GM12874 (cell line): ENCODE measurements around the gene PSME4.

ENCODE experiments used
- TF ChIP-seq, protein P1 (sequence below): IDR thresholded peaks from 2 replicates; pipeline ENCODE4 v1.5.1; 2011; ENCODE audit warnings: low read depth, mild to moderate bottlenecking, control low read depth, low read length, moderate library complexity; ENCODE audit not compliant: insufficient read depth

The PSME4 gene

DNA sequence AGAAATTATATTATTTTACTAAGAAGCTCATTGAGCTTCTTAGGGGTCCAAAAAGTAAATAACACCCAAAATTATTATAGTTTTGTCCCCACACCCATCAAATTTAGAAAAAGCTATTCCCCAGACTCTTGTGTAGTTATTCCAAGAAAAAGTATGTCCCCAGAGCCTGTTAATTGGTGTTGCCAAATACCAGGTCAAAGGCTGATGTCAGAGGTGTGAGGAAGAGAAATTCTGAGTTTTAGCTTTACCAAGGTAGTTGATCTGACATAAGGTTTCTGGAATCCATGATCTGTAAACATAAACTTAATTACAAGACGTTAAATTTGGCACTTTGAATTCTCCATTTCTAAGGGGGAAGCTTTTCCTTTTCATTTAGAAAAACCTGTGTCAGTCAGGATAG lies 29.3 kb upstream of the PSME4 start:
- TF ChIP-seq, protein P1, sequence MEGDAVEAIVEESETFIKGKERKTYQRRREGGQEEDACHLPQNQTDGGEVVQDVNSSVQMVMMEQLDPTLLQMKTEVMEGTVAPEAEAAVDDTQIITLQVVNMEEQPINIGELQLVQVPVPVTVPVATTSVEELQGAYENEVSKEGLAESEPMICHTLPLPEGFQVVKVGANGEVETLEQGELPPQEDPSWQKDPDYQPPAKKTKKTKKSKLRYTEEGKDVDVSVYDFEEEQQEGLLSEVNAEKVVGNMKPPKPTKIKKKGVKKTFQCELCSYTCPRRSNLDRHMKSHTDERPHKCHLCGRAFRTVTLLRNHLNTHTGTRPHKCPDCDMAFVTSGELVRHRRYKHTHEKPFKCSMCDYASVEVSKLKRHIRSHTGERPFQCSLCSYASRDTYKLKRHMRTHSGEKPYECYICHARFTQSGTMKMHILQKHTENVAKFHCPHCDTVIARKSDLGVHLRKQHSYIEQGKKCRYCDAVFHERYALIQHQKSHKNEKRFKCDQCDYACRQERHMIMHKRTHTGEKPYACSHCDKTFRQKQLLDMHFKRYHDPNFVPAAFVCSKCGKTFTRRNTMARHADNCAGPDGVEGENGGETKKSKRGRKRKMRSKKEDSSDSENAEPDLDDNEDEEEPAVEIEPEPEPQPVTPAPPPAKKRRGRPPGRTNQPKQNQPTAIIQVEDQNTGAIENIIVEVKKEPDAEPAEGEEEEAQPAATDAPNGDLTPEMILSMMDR = no peak

DNA sequence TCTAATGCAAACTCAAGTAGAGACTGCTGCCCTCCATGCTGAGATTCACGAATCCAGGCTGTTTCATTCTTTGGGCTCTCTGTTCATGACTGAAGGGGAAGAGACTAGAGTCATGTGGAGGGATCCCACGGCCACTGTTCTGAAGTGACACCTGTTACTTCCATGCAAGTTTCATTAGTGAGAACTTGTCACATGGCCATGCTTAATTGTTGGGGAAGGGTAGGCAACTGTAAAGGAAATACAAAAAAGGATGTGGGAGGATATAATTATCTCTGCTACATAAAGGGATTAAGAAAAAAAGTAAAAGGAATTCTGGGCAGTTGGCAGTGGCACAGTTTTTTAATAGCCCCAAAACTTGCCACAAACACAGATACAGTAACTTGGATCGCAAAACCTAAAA lies 28.0 kb upstream of the PSME4 start:
- TF ChIP-seq, protein P1 = no peak

DNA sequence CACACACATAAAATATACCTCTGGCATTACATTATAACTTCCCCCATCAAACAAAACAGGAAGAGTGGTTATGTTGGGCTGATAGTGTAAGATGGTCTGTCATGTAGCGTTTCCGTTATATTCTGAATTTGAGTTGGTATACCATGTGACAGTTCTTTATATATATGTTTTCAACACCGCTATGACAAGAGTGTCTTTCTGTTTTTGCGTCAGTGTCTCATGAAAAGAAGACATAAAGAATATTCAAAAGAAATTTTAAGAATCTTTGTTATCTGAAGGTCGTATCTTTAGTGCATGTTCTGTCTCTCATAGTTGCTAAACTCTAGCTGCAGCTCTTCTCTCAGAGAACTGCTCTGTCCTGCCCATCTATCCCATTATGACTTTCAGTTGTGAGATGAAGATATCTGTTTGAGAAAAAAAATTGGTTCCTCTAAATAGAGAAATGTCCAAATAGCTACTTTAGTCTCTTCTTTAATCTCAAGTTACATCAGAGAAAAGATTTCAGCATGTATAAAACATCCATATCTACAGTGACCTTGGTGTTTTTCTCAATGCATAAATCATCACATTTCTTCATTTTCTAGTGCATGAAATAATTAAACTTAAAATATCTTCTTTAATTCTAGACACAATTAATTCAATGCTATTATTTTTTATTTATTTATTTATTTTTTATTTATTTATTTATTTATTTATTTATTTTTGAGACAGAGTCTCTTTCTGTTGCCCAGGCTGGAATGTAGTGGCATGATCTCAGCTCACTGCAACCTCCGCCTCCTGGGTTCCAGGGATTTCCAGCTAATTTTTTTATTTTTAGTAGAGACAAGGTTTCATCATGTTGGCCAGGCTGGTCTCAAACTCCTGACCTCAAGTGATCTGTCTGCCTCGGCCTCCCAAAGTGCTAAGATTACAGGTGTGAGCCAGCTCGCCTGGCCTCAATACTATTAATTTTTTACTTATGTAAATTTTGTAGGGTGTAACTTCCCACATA lies 24.3 kb upstream of the PSME4 start:
- TF ChIP-seq, protein P1 = no peak

DNA sequence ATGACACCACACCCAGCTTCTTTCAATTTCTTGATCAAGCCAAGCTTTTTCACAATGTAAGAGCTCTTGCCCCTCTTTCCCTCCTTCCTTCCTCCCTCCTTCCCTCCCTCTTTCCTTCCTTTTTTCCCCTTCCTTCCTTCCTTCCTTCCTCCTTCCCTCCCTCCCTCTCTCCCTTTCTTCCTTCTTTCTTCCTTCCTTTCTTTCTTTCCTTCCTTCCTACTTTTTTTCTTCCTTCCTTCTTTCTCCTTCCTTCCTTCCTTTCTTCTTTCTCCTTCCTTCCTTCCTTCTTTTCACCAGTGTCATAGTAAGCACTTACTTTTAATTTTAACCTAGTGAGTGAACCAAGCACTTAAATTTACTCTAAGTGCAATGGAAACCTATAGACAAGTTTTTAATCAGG lies 21.2 kb upstream of the PSME4 start:
- TF ChIP-seq, protein P1 = no peak

DNA sequence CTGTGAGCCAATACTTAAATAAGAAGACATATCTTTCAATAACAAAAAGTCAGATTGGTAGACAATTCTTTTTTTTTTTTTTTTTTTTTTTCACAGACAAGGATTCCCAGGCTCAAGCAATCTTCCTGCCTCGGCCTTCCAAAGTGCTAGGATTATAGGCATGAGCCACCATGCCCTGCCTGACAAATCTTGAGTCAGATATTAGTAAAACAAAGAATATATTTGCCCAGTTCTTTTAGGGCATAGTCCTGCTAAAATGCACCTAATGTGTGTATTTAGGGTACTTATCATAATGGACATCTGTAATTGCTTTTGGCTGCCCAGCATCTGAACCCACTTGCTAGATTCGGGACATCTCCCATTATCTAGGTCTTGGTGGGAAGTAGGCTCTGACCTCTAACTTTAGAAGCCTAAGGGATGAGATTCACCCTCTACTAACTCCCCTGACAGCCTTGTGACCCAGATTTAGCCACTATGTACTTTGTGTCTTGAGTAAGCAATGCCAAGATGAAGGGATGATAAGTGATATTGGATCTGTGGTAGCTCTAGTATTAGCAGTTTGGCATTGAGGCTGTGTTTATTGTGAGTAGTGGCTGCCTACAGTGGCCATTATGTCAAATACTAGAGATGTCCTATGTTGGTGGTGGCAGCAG lies 18.5 kb upstream of the PSME4 start:
- TF ChIP-seq, protein P1 = no peak

DNA sequence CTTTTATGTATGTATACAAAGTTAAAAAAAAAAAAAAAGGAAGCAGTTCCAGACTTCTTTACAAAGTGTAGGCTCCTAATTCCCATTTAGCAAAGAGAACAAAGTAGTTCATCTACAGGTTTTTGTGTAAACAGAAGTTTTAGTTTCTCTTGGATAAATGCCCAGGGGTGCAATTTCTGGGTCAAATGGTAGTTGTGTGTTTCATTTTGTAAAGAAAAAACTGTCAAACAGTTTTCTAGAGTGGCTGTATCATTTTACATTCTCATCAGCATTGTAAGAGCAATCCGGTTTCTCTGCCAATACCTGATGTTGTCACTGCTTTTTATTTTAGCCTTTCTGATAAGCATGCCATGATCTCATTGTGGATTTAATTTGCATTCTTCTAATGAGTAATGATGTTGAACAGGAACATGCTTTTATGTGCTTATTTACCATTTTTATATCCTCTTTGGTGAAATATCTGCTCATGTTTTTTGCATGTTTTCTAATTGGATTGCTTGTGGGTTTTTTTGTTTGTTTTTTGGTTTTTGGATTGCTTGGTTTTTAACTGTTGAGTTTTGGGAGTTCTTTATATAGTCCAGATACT lies 16.6 kb upstream of the PSME4 start:
- TF ChIP-seq, protein P1 = no peak

DNA sequence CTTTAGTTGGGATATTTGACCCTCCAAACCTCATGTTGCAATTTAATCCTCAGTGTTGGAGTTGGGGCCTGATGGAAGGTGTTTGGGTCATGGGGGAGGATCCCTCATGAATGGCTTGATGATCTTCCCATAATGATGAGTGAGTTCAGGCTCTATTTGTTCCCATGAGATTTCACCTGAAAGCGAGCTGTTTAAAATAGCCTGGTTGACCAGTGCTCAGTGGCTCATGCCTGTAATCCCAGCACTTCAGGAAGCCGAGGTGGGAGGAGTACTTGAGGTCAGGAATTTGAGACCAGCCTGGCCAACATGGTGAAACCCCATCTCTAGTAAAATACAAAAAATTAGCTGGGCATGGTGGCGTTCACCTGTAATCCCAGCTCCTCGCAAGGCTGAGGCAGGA lies 14.9 kb upstream of the PSME4 start:
- TF ChIP-seq, protein P1 = no peak
